ENCODE measurements around the gene EEA1. TPM values are rescaled to one million over a fixed set of nuclear protein-coding genes. Genes with fewer than 3 reads are reported as not detected.

The EEA1 gene
- total and polyA plus RNA-seq, 2 of the 4 experiments (the other 2 are of a cell fraction) = 4.6 to 12.5 TPM

GRCh38 chr12:92729773-92730305, 199.3 kb downstream of the EEA1 start:
- ChIA-PET POLR2A (ENCODE audit: unreplicated experiment) (no interaction called here), CTCF (no interaction called here)
- Histone ChIP-seq H3K4me2 (ENCODE audit: low read depth, low read length) (no peak overlapping the region), H2BK15ac (ENCODE audit: low read depth, low read length) (no peak overlapping the region), H2AK9ac (replicated peaks; ENCODE audit: low read depth, low read length, poor library complexity) (no peak overlapping the region), H3K14ac (replicated peaks; ENCODE audit: low read depth, low read length) (no peak overlapping the region), H3K79me1 (ENCODE audit: low read depth in 1 of 2, low read length in 2 of 2) (no peaks in the 10 kb centered on the region), H3K4ac (ENCODE audit: low read depth, low read length) (no peak overlapping the region), H4K20me1 (ENCODE audit: insufficient read depth, low read length) (no peaks in the 10 kb centered on the region), H3K27ac (ENCODE audit: insufficient read depth, low read length) (no peak overlapping the region), H2BK20ac (ENCODE audit: low read depth, low read length) (no peak overlapping the region), H3K9ac (ENCODE audit: low read depth, low read length) (no peak overlapping the region), H4K5ac (ENCODE audit: low read depth, low read length) (no peak overlapping the region), H4K91ac (ENCODE audit: insufficient read depth, low read depth, low read length) (no peak overlapping the region), H3K23ac (ENCODE audit: low read depth, low read length) (no peak overlapping the region), H3K27me3 (ENCODE audit: control insufficient read depth, insufficient read depth, low read length) (no peaks in the 10 kb centered on the region), H3K18ac (ENCODE audit: low read depth, low read length) (peak overlapping the region; percentile 54; the same call in 1 of the 2 replicates), H2BK120ac (ENCODE audit: low read depth, low read length) (no peak overlapping the region), H2BK5ac (ENCODE audit: low read depth, low read length, poor library complexity, severe bottlenecking) (no peak overlapping the region), H3K36me3 (ENCODE audit: control insufficient read depth, insufficient read depth, low read length) (no peaks in the 10 kb centered on the region), H3K56ac (ENCODE audit: extremely low read depth, insufficient read depth, low read length) (no peak overlapping the region), H3K4me1 (ENCODE audit: control insufficient read depth, insufficient read depth, low read length) (peaks cover 4% of the 10 kb centered on the region), H3K9me1 (ENCODE audit: insufficient read depth, low read length) (peaks cover 2% of the 10 kb centered on the region), H2AFZ (replicated peaks; ENCODE audit: low read length, poor library complexity) (no peak overlapping the region), H3K9me3 (ENCODE audit: control insufficient read depth, insufficient read depth, low read length) (no peaks in the 10 kb centered on the region), H2AK5ac (ENCODE audit: low read depth, low read length) (no peak overlapping the region), H4K8ac (ENCODE audit: low read depth in 2 of 2, low read length in 2 of 2) (no peak overlapping the region), H3K4me3 (ENCODE audit: insufficient read depth, low read depth, low read length) (no peak overlapping the region)
- ATAC-seq (ENCODE audit: low read depth) (no peak), DNase-seq (no peak)
- BruUV-seq (replicated peaks) = no TSS peak
- dilution Hi-C loops (cut with HindIII; ENCODE audit: low sequenced_read_pairs, unreplicated experiment) = no loop called here
- in situ Hi-C loops (cut with MboI; ENCODE audit: low sequenced_read_pairs) = no loop called here
- no peak for TF ChIP-seq CHD1 (IDR thresholded peaks at IDR 0.05; ENCODE audit: low read depth, low read length)
- WGBS, 2 experiments (ENCODE audit: extremely low coverage in 2 of 2, insufficient read length in 1 of 2) = no CpG with 5 or more reads among the region's 1 CpG
- intact Hi-C loops (cut with micrococcal nuclease) = no loop called here
